HL-60/S4 (cell line): ENCODE results near the gene NUP42.
"Not testable (repeated sequence)": the region's sequence is repeated elsewhere in the genome, so short reads cannot be mapped to it uniquely, and the experiment has no call there.

Source experiments
- in situ Hi-C: fragments of 300-500 bp; cut with MboI; formaldehyde crosslinking; loops from 2 replicates; pipeline ENCODE4 v1.14.3; 2022; ENCODE audit warnings: low sequenced_read_pairs

NUP42 gene, protein sequence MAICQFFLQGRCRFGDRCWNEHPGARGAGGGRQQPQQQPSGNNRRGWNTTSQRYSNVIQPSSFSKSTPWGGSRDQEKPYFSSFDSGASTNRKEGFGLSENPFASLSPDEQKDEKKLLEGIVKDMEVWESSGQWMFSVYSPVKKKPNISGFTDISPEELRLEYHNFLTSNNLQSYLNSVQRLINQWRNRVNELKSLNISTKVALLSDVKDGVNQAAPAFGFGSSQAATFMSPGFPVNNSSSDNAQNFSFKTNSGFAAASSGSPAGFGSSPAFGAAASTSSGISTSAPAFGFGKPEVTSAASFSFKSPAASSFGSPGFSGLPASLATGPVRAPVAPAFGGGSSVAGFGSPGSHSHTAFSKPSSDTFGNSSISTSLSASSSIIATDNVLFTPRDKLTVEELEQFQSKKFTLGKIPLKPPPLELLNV

GRCh38 chr7:23181684-23182553 lies at the start of gene NUP42:
NUP42 (plus strand) TSS chr7:23182048; CDS start chr7:23182086, 38 bp downstream.
- in situ Hi-C loops: no loop called here

- in situ Hi-C loops: no loop called here
Observed at GRCh38 chr7:23133797-23134196, 48.1 kb upstream of the NUP42 start.

- in situ Hi-C loops: no loop called here
Observed at GRCh38 chr7:23135755-23136154, 46.1 kb upstream of the NUP42 start.

DNA sequence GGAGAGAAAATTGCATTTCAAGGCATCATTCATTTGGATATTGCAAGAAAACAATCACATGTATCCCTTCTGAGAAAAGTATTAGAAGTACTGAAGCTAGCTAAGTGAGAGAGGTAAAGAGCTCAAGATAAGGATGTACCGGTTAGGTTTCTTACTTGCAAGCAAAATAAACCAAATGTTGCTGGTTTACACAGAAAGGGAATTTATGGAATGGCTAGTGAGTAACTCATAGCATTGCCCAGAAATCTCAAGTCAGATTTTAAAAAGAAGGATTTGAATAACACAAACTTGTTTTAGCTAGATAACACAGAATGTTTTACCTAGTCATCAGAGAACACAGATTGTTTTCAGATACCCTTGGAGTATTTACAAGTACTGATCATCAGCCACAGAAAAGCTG lies 45.6 kb upstream of the NUP42 start:
- in situ Hi-C loops: no loop called here

DNA sequence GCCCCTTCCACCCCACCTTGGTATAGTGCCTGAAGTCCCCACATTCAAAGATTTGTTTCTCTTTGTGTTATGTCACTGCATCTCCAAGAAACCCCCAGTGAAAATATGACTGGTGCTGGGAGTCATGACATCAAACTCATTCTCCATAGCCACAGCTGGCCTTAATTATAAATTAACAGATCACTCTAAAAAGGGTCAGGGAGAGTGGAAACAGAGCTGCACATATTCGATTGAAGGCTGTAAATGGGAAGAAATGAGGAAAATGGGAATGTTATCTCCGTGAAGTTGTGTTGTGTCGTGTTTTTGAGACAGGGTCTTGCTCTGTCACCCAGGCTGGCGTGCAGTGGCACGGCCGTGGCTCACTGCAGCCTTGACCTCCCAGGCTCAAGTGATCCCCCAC lies 24.2 kb upstream of the NUP42 start:
- in situ Hi-C loops: no loop called here

DNA sequence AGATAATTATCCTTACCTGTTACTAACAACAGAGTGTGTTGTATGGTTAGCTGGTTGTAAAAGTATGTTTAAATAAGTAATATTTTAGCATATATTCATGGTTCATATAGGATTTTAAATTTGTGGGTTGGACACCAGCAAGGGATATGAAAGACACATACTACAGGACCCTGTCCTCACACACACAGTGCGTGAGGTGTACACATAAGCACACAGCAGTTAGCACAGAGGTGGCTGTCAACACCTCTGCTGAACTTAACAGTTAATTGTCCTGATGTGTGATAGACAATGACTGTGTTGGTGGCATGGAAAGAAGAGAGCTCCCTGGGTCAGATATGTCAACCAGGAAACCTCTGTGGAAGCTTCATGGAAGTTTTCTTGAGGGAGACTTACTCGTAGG lies 23.3 kb upstream of the NUP42 start:
- in situ Hi-C loops: no loop called here

DNA sequence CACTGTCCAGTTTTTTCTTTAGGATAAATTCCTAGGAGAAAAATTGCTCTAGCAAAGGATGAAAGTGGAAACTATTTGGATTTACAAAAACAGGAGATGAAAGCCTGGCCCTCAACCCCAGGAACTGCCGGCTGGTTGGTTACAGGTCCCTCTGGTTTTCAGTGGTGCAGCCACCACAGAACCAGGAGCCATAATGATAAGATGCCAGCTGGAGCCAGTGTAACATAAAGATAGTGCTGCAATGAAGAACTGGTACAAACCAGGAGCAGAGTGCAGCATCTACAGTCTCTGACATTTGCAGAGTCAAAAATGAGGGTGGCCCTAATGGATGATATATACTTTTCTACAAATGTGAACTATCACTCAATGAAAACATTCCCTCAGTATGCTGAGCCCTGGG lies 20.4 kb upstream of the NUP42 start:
- in situ Hi-C loops: no loop called here

GRCh38 chr7:23164846-23165245 lies 17.0 kb upstream of the NUP42 start:
- in situ Hi-C loops: no loop called here

GRCh38 chr7:23165316-23165715 lies 16.5 kb upstream of the NUP42 start:
- in situ Hi-C loops: no loop called here

DNA sequence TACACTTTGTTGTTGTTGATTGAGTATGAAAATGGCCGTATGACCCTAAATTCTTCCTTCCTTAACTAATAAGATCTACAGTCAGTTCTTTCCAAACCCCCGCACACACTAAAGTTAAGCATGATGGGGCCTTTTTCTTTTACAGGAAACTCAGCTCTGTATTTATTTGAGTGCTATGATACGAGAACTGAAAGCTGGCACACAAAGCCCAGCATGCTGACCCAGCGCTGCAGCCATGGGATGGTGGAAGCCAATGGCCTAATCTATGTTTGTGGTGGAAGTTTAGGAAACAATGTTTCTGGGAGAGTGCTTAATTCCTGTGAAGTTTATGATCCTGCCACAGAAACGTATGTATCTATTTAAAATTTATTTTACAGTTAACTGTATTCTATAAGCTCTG lies 14.2 kb upstream of the NUP42 start:
- in situ Hi-C loops: no loop called here

- in situ Hi-C loops: no loop called here
Observed at GRCh38 chr7:23168111-23168885, 13.6 kb upstream of the NUP42 start.

GRCh38 chr7:23175938-23176337 lies 5.9 kb upstream of the NUP42 start:
- in situ Hi-C loops: no loop called here

DNA sequence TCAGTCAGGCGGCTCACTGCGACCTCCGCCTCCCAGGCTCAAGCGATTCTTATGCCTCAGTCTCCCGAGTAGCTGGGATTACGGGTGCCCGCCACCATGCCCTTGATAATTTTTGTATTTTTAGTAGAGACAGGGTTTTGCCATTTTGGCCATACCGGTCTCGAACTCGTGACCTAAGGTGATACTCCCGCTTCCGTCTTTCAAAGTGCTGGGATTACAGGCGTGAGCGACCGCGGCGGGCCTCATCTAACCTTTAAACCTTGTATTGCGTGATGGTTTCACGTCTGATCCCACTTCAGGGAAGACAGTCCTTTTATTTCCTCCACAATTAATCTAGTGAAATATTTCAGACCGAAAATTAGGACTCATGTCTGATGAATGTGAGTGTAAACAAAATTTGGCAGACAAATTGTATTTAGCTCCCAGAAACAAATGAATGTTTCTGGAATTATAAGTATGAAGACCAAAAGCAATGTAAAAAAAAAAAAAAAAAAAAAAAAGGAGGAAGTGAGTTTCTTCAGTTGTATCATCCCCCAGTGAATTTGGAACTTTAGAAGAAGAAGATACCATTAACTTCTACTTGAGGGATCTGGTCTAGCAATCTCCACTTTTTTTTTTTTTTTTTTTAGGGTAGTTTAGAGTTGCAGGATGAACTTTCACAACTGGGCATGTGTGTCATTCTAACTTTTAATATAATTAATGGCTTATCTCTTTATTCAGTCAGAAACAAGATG lies 1.6 kb downstream of the NUP42 start:
- in situ Hi-C loops: no loop called here

- in situ Hi-C loops: no loop called here
Observed at GRCh38 chr7:23184291-23184690, 2.4 kb downstream of the NUP42 start.

DNA sequence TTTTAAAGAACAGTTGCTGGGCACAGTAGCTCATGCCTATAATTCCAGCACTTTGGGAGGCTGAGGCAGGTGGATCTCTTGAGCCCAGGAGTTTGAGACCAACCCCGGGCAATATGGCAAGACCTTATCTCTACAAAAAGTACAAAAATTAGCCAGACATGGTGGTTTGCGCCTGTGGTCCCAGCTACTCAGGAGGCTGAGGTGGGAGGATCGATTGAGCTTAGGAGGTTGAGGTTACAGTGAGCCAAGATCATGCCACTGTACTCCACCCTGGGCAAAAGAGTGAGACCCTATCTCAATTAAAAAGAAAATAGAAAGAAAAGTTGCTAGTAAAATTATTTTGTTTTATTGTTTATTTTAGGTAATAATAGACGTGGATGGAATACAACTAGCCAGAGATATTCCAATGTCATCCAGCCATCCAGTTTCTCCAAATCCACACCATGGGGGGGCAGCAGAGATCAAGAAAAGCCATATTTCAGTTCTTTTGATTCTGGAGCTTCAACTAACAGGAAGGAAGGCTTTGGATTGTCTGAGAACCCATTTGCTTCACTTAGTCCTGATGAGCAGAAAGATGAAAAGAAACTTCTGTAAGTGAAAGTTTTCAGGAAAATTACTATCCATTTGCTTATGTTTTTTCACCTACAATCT lies 3.0 kb downstream of the NUP42 start:
- in situ Hi-C loops: no loop called here

DNA sequence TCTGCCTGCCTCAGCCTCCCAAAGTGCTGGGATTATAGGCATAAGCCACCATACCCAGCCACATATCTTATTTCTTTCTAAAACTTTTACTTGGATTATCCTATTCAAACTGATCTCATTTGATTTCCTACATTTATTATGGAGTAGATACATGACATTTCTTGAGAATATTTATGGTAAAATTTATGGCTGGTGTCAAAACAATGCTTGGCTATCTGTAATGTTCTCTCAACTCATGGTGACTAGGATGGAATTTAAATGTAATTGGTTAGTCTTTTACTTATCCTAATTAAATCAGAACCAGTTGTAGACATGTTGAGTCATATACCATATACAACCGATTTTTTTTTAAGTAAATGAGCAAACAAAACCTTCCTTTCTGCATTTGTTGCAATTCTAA lies 4.1 kb downstream of the NUP42 start:
- in situ Hi-C loops: no loop called here

DNA sequence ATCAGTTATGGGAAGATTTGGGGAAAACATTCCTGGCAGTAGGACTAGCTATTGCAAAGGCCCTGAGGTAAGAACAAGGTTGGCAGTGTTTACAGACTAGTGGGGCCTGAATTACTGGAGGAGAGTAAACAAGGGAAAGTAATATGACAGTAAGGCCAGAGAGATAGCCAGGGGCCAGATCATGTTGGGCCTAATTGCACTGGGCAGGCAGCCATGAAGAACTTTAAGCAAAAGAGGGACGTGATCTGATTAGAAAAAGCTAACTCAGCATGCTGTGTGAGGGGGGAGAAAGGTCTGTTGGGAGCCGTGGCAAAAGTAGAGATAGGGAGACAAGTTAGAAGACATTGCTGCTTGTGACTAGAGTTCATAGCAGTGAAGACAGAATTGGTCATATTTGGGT lies 9.2 kb downstream of the NUP42 start:
- in situ Hi-C loops: no loop called here

DNA sequence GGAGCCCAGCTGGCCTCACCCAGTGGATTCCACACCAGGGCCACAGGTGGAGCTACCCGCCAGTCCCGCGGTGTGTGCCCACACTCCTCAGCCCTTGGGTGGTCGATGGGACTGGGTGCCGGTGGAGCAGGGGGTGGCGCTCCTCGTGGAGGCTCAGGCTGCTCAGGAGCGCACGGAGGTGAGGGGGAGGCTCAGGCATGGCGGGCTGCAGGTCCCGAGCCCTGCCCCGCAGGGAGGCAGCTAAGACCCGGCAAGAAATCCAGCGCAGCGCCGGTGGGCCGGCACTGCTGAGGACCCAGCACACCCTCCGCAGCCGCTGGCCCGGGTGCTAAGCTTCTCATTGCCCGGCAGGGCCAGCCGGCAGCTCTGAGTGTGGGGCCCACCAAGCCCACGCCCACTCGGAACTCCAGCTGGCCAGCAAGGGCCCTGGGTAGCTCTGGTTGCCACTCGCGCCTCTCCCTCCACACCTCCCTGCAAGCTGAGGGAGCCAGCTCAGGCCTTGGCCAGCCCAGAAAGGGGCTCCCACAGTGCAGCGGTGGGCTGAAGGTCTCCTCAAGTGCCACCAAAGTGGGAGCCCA lies 11.9 kb downstream of the NUP42 start:
- in situ Hi-C loops: not testable (repeated sequence)

- in situ Hi-C loops: no loop called here
Observed at GRCh38 chr7:23196306-23196705, 14.5 kb downstream of the NUP42 start.

DNA sequence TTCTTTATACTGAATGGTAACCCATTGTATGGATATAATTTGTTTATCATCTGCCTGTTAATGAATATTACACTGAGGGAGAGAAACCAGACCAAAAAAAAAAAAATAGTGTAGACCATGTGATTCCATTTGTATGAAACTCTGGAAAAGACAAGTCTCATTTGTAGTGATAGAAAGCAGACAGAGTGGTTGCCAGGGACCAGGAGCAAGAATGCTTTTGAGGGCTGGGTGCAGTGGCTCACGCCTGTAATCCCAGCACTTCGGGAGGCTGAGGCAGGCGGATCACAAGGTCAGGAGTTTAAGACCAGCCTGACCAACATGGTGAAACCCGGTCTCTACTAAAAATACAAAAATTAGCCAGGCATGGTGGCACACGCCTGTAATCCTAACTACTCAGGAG lies 15.9 kb downstream of the NUP42 start:
- in situ Hi-C loops: not testable (repeated sequence)
